Epithelial cell of proximal tubule (primary cell): ENCODE measurements around the gene ZNF417. TPM values are rescaled to one million over a fixed set of nuclear protein-coding genes. Genes with fewer than 3 reads are reported as not detected.

ENCODE experiments used
- DNase-seq: peaks from one replicate; pipeline ENCODE4 v3.0.0-alpha.2; 2011; ENCODE audit warnings: low read depth
- H3K4me3 ChIP-seq: 2 replicates; pipeline ENCODE4 v1.5.1; 2011; ENCODE audit warnings: low read depth, mild to moderate bottlenecking, low read length
- CTCF ChIP-seq: conservative IDR thresholded peaks from 2 replicates; pipeline ENCODE4 v1.5.1; 2012; ENCODE audit warnings: low read depth, mild to moderate bottlenecking, low read length
- total RNA-seq: library from RNA; depleted of rRNA; stranded (reverse); fragments of >200 nt; gene quantifications from 2 replicates; pipeline ENCODE4 v1.2.3, GENCODE V29; 2015

The ZNF417 gene
- 4.4 and 6.3 TPM in 2 replicates for total RNA-seq

GRCh38 chr19:57916168-57916995 lies at the start of gene ZNF417:
Gene ZNF417 (minus strand): TSS chr19:57916592. CDS start chr19:57916411, 181 bp downstream.
- peak within 1 kb of the TSS; percentile 87 for H3K4me3 ChIP-seq
- DNase-seq, result peak; percentile 75
- TF ChIP-seq CTCF, result peak; percentile 28

GRCh38 chr19:57964761-57965160 lies 48.4 kb upstream of the ZNF417 start:
- DNase-seq, result no peak
- H3K4me3 ChIP-seq, result no peak overlapping the region
- TF ChIP-seq CTCF, result no peak

GRCh38 chr19:57961785-57962184 lies 45.4 kb upstream of the ZNF417 start:
- H3K4me3 ChIP-seq, result no peak overlapping the region
- TF ChIP-seq CTCF, result no peak
- no peak for DNase-seq

- no peak for TF ChIP-seq CTCF
- no peak for DNase-seq
- no peak overlapping the region for H3K4me3 ChIP-seq
Observed at GRCh38 chr19:57954996-57955395, 38.6 kb upstream of the ZNF417 start.

- H3K4me3 ChIP-seq, result no peak overlapping the region
Observed at GRCh38 chr19:57949702-57950101, 33.3 kb upstream of the ZNF417 start.

GRCh38 chr19:57949296-57949695 lies 32.9 kb upstream of the ZNF417 start:
- no peak for TF ChIP-seq CTCF
- H3K4me3 ChIP-seq, result no peak overlapping the region
- no peak for DNase-seq

More at GRCh38 chr19:57949702-57950101, 33.3 kb upstream of the ZNF417 start:
- TF ChIP-seq CTCF, result no peak
- no peak for DNase-seq

- peak; percentile 54 for DNase-seq
Observed at GRCh38 chr19:57947419-57948134, 31.2 kb upstream of the ZNF417 start, which contains the start of gene ZNF256. Gene ZNF256 (minus strand): TSS chr19:57947706. CDS start chr19:57947474, 232 bp downstream.

More at GRCh38 chr19:57947419-57948134, 31.2 kb upstream of the ZNF417 start, which contains the start of gene ZNF256:
- peak within 1 kb of the TSS; percentile 93 for H3K4me3 ChIP-seq
- TF ChIP-seq CTCF, result peak; percentile 65
